Measurements from ENCODE around the gene HYCC1.

DNA sequence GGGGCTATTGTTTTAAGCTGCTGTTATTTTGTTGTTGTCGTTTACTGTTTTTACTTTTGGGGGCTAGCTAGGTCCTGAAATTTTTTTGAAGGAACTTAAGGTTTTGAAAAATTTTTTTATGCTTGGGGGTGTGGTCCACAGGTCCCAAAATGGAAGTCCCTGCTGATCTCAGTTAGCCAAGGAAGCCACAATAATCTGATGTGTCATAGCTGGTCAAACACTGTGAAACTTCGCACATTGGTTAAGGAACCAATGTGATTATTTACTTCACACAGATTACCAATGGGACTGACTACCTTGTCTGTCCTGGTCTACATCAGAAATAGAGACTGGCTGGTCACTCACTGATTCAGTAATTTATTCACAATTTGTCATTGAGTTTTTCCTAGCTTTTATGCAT is 29.5 kb upstream of the HYCC1 start:
- TF ChIP-seq, protein P1, sequence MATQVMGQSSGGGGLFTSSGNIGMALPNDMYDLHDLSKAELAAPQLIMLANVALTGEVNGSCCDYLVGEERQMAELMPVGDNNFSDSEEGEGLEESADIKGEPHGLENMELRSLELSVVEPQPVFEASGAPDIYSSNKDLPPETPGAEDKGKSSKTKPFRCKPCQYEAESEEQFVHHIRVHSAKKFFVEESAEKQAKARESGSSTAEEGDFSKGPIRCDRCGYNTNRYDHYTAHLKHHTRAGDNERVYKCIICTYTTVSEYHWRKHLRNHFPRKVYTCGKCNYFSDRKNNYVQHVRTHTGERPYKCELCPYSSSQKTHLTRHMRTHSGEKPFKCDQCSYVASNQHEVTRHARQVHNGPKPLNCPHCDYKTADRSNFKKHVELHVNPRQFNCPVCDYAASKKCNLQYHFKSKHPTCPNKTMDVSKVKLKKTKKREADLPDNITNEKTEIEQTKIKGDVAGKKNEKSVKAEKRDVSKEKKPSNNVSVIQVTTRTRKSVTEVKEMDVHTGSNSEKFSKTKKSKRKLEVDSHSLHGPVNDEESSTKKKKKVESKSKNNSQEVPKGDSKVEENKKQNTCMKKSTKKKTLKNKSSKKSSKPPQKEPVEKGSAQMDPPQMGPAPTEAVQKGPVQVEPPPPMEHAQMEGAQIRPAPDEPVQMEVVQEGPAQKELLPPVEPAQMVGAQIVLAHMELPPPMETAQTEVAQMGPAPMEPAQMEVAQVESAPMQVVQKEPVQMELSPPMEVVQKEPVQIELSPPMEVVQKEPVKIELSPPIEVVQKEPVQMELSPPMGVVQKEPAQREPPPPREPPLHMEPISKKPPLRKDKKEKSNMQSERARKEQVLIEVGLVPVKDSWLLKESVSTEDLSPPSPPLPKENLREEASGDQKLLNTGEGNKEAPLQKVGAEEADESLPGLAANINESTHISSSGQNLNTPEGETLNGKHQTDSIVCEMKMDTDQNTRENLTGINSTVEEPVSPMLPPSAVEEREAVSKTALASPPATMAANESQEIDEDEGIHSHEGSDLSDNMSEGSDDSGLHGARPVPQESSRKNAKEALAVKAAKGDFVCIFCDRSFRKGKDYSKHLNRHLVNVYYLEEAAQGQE (IDR thresholded peaks at IDR 0.05; ENCODE audit: unreplicated experiment): no peak
- TF ChIP-seq, protein P2, sequence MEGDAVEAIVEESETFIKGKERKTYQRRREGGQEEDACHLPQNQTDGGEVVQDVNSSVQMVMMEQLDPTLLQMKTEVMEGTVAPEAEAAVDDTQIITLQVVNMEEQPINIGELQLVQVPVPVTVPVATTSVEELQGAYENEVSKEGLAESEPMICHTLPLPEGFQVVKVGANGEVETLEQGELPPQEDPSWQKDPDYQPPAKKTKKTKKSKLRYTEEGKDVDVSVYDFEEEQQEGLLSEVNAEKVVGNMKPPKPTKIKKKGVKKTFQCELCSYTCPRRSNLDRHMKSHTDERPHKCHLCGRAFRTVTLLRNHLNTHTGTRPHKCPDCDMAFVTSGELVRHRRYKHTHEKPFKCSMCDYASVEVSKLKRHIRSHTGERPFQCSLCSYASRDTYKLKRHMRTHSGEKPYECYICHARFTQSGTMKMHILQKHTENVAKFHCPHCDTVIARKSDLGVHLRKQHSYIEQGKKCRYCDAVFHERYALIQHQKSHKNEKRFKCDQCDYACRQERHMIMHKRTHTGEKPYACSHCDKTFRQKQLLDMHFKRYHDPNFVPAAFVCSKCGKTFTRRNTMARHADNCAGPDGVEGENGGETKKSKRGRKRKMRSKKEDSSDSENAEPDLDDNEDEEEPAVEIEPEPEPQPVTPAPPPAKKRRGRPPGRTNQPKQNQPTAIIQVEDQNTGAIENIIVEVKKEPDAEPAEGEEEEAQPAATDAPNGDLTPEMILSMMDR (conservative IDR thresholded peaks at IDR 0.05; ENCODE audit: low read depth in 2 of 2): no peak
- TF ChIP-seq EZH2phosphoT487 (IDR thresholded peaks at IDR 0.05; ENCODE audit: unreplicated experiment) (no peak), CREB1 (CRISPR knock-in tag; IDR thresholded peaks at IDR 0.05; ENCODE audit: low read depth) (no peak), EZH2 (IDR thresholded peaks at IDR 0.05; ENCODE audit: low read depth, unreplicated experiment) (no peak), POLR2AphosphoS5 (IDR thresholded peaks at IDR 0.05; ENCODE audit: low read depth) (no peak), STAT1 (IDR thresholded peaks at IDR 0.05; ENCODE audit: unreplicated experiment) (no peak), ZNF331 (CRISPR knock-in tag; IDR thresholded peaks at IDR 0.05; ENCODE audit: low read depth) (no peak)
- TF ChIP-seq, protein P3, sequence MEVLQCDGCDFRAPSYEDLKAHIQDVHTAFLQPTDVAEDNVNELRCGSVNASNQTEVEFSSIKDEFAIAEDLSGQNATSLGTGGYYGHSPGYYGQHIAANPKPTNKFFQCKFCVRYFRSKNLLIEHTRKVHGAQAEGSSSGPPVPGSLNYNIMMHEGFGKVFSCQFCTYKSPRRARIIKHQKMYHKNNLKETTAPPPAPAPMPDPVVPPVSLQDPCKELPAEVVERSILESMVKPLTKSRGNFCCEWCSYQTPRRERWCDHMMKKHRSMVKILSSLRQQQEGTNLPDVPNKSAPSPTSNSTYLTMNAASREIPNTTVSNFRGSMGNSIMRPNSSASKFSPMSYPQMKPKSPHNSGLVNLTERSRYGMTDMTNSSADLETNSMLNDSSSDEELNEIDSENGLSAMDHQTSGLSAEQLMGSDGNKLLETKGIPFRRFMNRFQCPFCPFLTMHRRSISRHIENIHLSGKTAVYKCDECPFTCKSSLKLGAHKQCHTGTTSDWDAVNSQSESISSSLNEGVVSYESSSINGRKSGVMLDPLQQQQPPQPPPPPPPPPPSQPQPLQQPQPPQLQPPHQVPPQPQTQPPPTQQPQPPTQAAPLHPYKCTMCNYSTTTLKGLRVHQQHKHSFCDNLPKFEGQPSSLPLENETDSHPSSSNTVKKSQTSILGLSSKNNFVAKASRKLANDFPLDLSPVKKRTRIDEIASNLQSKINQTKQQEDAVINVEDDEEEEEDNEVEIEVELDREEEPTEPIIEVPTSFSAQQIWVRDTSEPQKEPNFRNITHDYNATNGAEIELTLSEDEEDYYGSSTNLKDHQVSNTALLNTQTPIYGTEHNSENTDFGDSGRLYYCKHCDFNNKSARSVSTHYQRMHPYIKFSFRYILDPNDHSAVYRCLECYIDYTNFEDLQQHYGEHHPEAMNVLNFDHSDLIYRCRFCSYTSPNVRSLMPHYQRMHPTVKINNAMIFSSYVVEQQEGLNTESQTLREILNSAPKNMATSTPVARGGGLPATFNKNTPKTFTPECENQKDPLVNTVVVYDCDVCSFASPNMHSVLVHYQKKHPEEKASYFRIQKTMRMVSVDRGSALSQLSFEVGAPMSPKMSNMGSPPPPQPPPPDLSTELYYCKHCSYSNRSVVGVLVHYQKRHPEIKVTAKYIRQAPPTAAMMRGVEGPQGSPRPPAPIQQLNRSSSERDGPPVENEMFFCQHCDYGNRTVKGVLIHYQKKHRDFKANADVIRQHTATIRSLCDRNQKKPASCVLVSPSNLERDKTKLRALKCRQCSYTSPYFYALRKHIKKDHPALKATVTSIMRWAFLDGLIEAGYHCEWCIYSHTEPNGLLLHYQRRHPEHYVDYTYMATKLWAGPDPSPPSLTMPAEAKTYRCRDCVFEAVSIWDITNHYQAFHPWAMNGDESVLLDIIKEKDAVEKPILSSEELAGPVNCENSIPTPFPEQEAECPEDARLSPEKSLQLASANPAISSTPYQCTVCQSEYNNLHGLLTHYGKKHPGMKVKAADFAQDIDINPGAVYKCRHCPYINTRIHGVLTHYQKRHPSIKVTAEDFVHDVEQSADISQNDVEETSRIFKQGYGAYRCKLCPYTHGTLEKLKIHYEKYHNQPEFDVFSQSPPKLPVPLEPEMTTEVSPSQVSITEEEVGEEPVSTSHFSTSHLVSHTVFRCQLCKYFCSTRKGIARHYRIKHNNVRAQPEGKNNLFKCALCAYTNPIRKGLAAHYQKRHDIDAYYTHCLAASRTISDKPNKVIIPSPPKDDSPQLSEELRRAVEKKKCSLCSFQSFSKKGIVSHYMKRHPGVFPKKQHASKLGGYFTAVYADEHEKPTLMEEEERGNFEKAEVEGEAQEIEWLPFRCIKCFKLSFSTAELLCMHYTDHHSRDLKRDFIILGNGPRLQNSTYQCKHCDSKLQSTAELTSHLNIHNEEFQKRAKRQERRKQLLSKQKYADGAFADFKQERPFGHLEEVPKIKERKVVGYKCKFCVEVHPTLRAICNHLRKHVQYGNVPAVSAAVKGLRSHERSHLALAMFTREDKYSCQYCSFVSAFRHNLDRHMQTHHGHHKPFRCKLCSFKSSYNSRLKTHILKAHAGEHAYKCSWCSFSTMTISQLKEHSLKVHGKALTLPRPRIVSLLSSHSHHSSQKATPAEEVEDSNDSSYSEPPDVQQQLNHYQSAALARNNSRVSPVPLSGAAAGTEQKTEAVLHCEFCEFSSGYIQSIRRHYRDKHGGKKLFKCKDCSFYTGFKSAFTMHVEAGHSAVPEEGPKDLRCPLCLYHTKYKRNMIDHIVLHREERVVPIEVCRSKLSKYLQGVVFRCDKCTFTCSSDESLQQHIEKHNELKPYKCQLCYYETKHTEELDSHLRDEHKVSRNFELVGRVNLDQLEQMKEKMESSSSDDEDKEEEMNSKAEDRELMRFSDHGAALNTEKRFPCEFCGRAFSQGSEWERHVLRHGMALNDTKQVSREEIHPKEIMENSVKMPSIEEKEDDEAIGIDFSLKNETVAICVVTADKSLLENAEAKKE (CRISPR knock-in tag; IDR thresholded peaks at IDR 0.05): no peak

Data from GM23338 (cell line).